ENCODE data around the gene ADAMTS2. TPM values are rescaled to one million over a fixed set of nuclear protein-coding genes. Genes with fewer than 3 reads are reported as not detected.

ADAMTS2 gene
- total and polyA plus RNA-seq, 2 of the 8 experiments (the other 6 are each of a cell fraction or from before 2014, with no cell fraction given): 6.6 to 7.3 TPM

DNA sequence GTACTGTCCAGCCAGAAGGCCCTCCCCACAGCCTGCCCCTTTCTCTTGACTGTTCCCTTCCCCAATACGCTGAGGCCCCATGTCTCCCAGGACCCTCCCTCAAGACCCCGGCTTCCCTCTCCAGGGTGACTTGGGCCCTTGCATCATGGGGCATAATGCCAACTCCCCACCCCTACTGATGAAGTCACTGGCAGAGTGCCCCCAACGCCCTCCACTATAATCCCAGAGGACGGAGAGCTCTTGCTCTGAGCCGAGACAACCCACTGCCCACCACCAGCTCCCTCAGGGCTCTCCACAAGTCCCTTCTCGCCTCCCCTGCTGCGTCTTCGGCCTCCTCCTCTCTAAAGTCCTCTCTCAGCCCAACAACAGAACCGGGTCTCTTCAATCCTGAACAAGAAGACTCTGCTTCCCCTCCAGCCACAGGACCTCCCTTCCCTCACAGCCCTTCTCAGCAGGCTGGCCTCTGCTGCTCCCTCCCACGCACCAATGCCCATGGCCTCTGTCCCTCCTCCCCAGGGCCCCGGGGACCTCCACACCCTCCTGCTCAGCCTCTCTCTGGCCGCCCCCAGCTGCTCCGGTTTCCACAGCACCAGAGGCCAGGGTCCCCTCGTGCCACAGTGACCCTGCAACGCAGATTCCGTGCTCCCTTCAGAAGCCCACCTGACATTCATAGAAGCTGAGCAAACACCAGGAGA, 47.6 kb downstream of the ADAMTS2 start:
- no peak overlapping the region for H2BK20ac ChIP-seq (ENCODE audit: low read length)
- no peak overlapping the region for H3K18ac ChIP-seq (ENCODE audit: extremely low read depth, low read length)
- no peak for FAIRE-seq
- no peak for DNase-seq (ENCODE audit: low read depth in 1 of 2, low spot score in 2 of 2)
- no peaks in the 10 kb centered on the region; a peak in 1 of 7 replicates for H3K4me1 ChIP-seq (replicated peaks in 1 of 4; ENCODE audit: control insufficient read depth in 3 of 4, insufficient read depth in 4 of 4, low read length in 3 of 4)
- no peak overlapping the region for H2AK5ac ChIP-seq (ENCODE audit: low read depth, low read length)
- H4K91ac ChIP-seq (replicated peaks; ENCODE audit: insufficient read length, low read length): no peak overlapping the region
- H3K79me1 ChIP-seq (ENCODE audit: low read depth, low read length): no peaks in the 10 kb centered on the region; the same call in 1 of the 2 replicates
- H3K4ac ChIP-seq (replicated peaks; ENCODE audit: insufficient read length, low read depth, low read length): no peak overlapping the region
- no peak overlapping the region for H2BK15ac ChIP-seq (ENCODE audit: low read length)
- no peaks in the 10 kb centered on the region for H3K9me3 ChIP-seq (ENCODE audit: insufficient read depth in 2 of 2, low read depth in 1 of 2, low read length in 1 of 2)
- no peaks in the 10 kb centered on the region for H3K36me3 ChIP-seq (ENCODE audit: control insufficient read depth in 2 of 4, insufficient read depth in 4 of 4, low read length in 3 of 4)
- H3K27ac ChIP-seq (ENCODE audit: low read depth, low read length): no peak overlapping the region; the same call in 1 of the 2 replicates
- peak overlapping the region; percentile 57; the same call in 1 of the 2 replicates for H4K8ac ChIP-seq (ENCODE audit: extremely low read depth, insufficient read depth, low read length)
- 84% methylated on average over 13 of the region's 16 CpGs; no CpG with 5 or more reads in 1 of the 2 experiments for WGBS, 2 experiments (ENCODE audit: extremely low coverage in 1 of 2, insufficient coverage in 1 of 2, insufficient read length in 1 of 2, insufficient replicate concordance in 2 of 2, low coverage in 1 of 2, low lambda C conversion rate in 2 of 2, missing lambda C conversion rate in 1 of 2)
- H3K9ac ChIP-seq (replicated peaks in 1 of 4; ENCODE audit: extremely low read depth in 1 of 4, low read depth in 3 of 4, low read length in 3 of 4): no peak overlapping the region
- H3K4me3 ChIP-seq (ENCODE audit: extremely low read depth in 1 of 4, insufficient read depth in 2 of 4, low read depth in 3 of 4, low read length in 4 of 4): no peak overlapping the region
- H4K5ac ChIP-seq (ENCODE audit: insufficient read length, low read depth, low read length): no peak overlapping the region
- H3K56ac ChIP-seq (replicated peaks; ENCODE audit: insufficient read length, low read depth, low read length): no peak overlapping the region
- H3K4me2 ChIP-seq (ENCODE audit: insufficient read depth in 1 of 2, low read depth in 2 of 2, low read length in 2 of 2): no peak overlapping the region
- ChIA-PET POLR2A (ENCODE audit: partially characterized antibody) (interaction anchor here (1.2 kb wide), 1 partner anchor 26 kb away, joined by 3 read pairs; no protein-coding TSS in a partner anchor), CTCF (ENCODE audit: partially characterized antibody) (no interaction called here)
- no peak overlapping the region for H2BK120ac ChIP-seq (replicated peaks; ENCODE audit: low read depth, low read length)
- no peak overlapping the region for H2AFZ ChIP-seq (ENCODE audit: low read length)
- no peak overlapping the region for H2BK12ac ChIP-seq (ENCODE audit: low read depth, low read length)
- no peak overlapping the region for H3K23ac ChIP-seq (ENCODE audit: insufficient read length)
- no peak overlapping the region for H2BK5ac ChIP-seq (ENCODE audit: low read depth, low read length)
- H3K14ac ChIP-seq (ENCODE audit: insufficient read length): no peak overlapping the region
- H3K79me2 ChIP-seq (ENCODE audit: control insufficient read depth in 1 of 2, insufficient read depth in 2 of 2, low read length in 2 of 2): no peaks in the 10 kb centered on the region
- no peaks in the 10 kb centered on the region for H3K23me2 ChIP-seq (ENCODE audit: low read depth, low read length)
- H3K27me3 ChIP-seq (replicated peaks in 1 of 4; ENCODE audit: control insufficient read depth in 3 of 4, extremely low read depth in 1 of 4, insufficient read depth in 3 of 4, low read length in 3 of 4): no peaks in the 10 kb centered on the region
- H4K20me1 ChIP-seq (replicated peaks in 1 of 2; ENCODE audit: control insufficient read depth in 1 of 2, insufficient read depth in 2 of 2, low read length in 2 of 2): no peaks in the 10 kb centered on the region
- TF ChIP-seq TAF7 (optimal IDR thresholded peaks at IDR 0.05; ENCODE audit: borderline replicate concordance, low read depth, low read length) (no peak), HDAC2 (IDR thresholded peaks at IDR 0.05; ENCODE audit: borderline replicate concordance in 1 of 2, low read depth in 2 of 2, low read length in 2 of 2) (no peak), SAP30 (IDR thresholded peaks at IDR 0.05; ENCODE audit: insufficient read depth, insufficient replicate concordance, low read length) (no peak), NANOG (IDR thresholded peaks at IDR 0.05; ENCODE audit: insufficient read depth, low read depth, low read length, poor library complexity, severe bottlenecking) (no peak), YY1 (IDR thresholded peaks at IDR 0.05; ENCODE audit: low read depth, low read length) (no peak), ASH2L (IDR thresholded peaks at IDR 0.05; ENCODE audit: low read length) (no peak), CBX5 (IDR thresholded peaks at IDR 0.05; ENCODE audit: low read depth, low read length) (no peak), EGR1 (IDR thresholded peaks at IDR 0.05; ENCODE audit: borderline replicate concordance, low read depth, low read length) (no peak), KDM4A (IDR thresholded peaks at IDR 0.05; ENCODE audit: low read depth, low read length, severe bottlenecking) (no peak), RNF2 (IDR thresholded peaks at IDR 0.05; ENCODE audit: borderline replicate concordance, low read depth, low read length, missing control alignments, poor library complexity, severe bottlenecking) (no peak)
- TF ChIP-seq, protein P1, sequence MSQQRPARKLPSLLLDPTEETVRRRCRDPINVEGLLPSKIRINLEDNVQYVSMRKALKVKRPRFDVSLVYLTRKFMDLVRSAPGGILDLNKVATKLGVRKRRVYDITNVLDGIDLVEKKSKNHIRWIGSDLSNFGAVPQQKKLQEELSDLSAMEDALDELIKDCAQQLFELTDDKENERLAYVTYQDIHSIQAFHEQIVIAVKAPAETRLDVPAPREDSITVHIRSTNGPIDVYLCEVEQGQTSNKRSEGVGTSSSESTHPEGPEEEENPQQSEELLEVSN (IDR thresholded peaks at IDR 0.05): no peak
